ENCODE results near the gene SMARCA1. TPM values are rescaled to one million over a fixed set of nuclear protein-coding genes. Genes with fewer than 3 reads are reported as not detected.
"Not testable (repeated sequence)": the region's sequence is repeated elsewhere in the genome, so short reads cannot be mapped to it uniquely, and the experiment has no call there.

SMARCA1 gene
- total RNA-seq, 6 experiments from 2014 or later, result 24.1 to 40.5 (median 31.1) TPM

GRCh38 chrX:129565046-129565650 is 41.9 kb upstream of the SMARCA1 start:
- Histone ChIP-seq H3K4me3 (no peak overlapping the region), H3K9me3 (no peaks in the 10 kb centered on the region), H3K36me3 (peaks cover 0 to 26% (median 3%) of the 10 kb centered on the region in 4 donors)

GRCh38 chrX:129564345-129564744 is 41.1 kb upstream of the SMARCA1 start:
- H3K27ac ChIP-seq; H3K27me3 ChIP-seq; H3K9me3 ChIP-seq; ATAC-seq; DNase-seq; H3K4me1 ChIP-seq; H3K4me3 ChIP-seq; intact Hi-C loops (cut with DNase I): not testable (repeated sequence)
- H3K36me3 ChIP-seq, result peaks cover 0 to 32% (median 7%) of the 10 kb centered on the region in 4 donors
- WGBS (ENCODE audit: insufficient coverage, low coverage, low lambda C conversion rate, missing lambda C conversion rate), result 100% methylated on average over 1 of the region's 5 CpGs

More at GRCh38 chrX:129565046-129565650, 41.9 kb upstream of the SMARCA1 start:
- TF ChIP-seq, protein P1, sequence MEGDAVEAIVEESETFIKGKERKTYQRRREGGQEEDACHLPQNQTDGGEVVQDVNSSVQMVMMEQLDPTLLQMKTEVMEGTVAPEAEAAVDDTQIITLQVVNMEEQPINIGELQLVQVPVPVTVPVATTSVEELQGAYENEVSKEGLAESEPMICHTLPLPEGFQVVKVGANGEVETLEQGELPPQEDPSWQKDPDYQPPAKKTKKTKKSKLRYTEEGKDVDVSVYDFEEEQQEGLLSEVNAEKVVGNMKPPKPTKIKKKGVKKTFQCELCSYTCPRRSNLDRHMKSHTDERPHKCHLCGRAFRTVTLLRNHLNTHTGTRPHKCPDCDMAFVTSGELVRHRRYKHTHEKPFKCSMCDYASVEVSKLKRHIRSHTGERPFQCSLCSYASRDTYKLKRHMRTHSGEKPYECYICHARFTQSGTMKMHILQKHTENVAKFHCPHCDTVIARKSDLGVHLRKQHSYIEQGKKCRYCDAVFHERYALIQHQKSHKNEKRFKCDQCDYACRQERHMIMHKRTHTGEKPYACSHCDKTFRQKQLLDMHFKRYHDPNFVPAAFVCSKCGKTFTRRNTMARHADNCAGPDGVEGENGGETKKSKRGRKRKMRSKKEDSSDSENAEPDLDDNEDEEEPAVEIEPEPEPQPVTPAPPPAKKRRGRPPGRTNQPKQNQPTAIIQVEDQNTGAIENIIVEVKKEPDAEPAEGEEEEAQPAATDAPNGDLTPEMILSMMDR (IDR thresholded peaks at IDR 0.05), result no peak
- no peak for TF ChIP-seq POLR2A (IDR thresholded peaks at IDR 0.05)
- H3K27ac ChIP-seq, result no peak overlapping the region
- intact Hi-C loops (cut with DNase I), result no loop called here
- DNase-seq (no peak), ATAC-seq (no peak)
- 14% methylated on average over 2 of the region's 3 CpGs for WGBS (ENCODE audit: insufficient coverage, low coverage, low lambda C conversion rate, missing lambda C conversion rate)
- H3K4me1 ChIP-seq, result no peaks in the 10 kb centered on the region
- H3K27me3 ChIP-seq, result no peaks in the 10 kb centered on the region

- no peak overlapping the region for H3K4me3 ChIP-seq
- H3K27me3 ChIP-seq, result no peaks in the 10 kb centered on the region
- H3K27ac ChIP-seq, result no peak overlapping the region
- H3K36me3 ChIP-seq, result peaks cover 0 to 46% (median 9%) of the 10 kb centered on the region in 4 donors
- ATAC-seq (no peak), DNase-seq (no peak)
- H3K4me1 ChIP-seq, result no peaks in the 10 kb centered on the region
- intact Hi-C loops (cut with DNase I), result no loop called here
- TF ChIP-seq POLR2A (IDR thresholded peaks at IDR 0.05), result no peak
- TF ChIP-seq, protein P1 (IDR thresholded peaks at IDR 0.05), result no peak
- no peaks in the 10 kb centered on the region for H3K9me3 ChIP-seq
- WGBS (ENCODE audit: insufficient coverage, low coverage, low lambda C conversion rate, missing lambda C conversion rate), result 18% methylated on average over 3 of the region's 3 CpGs
Measured at GRCh38 chrX:129561453-129561852, 38.2 kb upstream of the SMARCA1 start.

- intact Hi-C loops (cut with DNase I), result no loop called here
- H3K36me3 ChIP-seq, result peaks cover 0 to 46% (median 9%) of the 10 kb centered on the region in 4 donors
- no peak for ATAC-seq
- WGBS (ENCODE audit: insufficient coverage, low coverage, low lambda C conversion rate, missing lambda C conversion rate), result 75% methylated on average over 1 of the region's 1 CpG
- no peak for TF ChIP-seq POLR2A (IDR thresholded peaks at IDR 0.05)
- TF ChIP-seq, protein P1 (IDR thresholded peaks at IDR 0.05), result no peak
- no peaks in the 10 kb centered on the region for H3K9me3 ChIP-seq
- no peak overlapping the region for H3K4me3 ChIP-seq
- H3K4me1 ChIP-seq, result no peaks in the 10 kb centered on the region
- DNase-seq, result no peak
- no peaks in the 10 kb centered on the region for H3K27me3 ChIP-seq
- no peak overlapping the region for H3K27ac ChIP-seq
Measured at GRCh38 chrX:129559783-129560182, 36.5 kb upstream of the SMARCA1 start.

DNA sequence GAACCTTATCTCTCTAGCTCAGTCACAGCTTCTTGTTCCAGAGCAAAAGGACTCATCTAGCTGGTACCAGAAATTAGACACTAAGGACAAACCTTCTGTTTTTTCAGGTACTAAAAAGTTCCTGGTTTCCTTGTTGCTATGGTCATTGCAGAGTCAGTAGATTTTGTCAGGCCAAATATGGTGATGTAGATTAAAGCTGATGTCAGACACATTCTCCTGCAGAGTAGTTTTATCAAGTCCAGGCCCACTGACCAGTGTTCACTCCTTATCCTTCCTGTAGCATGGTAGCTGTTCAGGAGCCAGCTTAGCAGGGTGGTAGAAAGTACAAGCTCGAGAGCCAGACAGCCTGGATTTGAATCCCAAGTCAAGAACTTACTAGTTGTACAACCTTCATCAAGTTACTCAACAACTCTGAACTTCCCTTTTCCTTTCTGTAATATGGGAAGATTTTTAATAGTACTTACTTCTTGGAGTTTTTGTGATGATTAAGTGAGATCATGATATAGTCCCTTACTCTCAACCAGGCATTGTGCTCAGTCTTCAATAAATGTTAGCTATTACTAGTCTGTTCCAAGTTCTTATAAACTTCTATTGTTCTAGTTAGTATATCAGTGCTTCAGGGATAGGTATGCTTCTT is 34.7 kb upstream of the SMARCA1 start:
- H3K27me3 ChIP-seq, result no peaks in the 10 kb centered on the region
- H3K27ac ChIP-seq, result no peak overlapping the region
- DNase-seq (no peak), ATAC-seq (no peak)
- H3K36me3 ChIP-seq, result peaks cover 0 to 43% (median 9%) of the 10 kb centered on the region in 4 donors
- H3K4me3 ChIP-seq, result no peak overlapping the region
- intact Hi-C loops (cut with DNase I), result no loop called here
- H3K4me1 ChIP-seq, result no peaks in the 10 kb centered on the region
- WGBS (ENCODE audit: insufficient coverage, low coverage, low lambda C conversion rate, missing lambda C conversion rate), result 17% methylated on average over 1 of the region's 1 CpG
- no peaks in the 10 kb centered on the region for H3K9me3 ChIP-seq
- TF ChIP-seq POLR2A (IDR thresholded peaks at IDR 0.05), result no peak
- TF ChIP-seq, protein P1 (IDR thresholded peaks at IDR 0.05), result no peak
